Bronchial epithelial cell (primary cell): Measurements from ENCODE around the gene SLC6A9. TPM values are rescaled to one million over a fixed set of nuclear protein-coding genes. Genes with fewer than 3 reads are reported as not detected.
A peak's percentile ranks its signal among the peaks of the same experiment; 100 is the strongest.

ENCODE experiments used
- DNase-seq: peaks from one replicate; pipeline ENCODE4 v3.0.0-alpha.2; 2010; ENCODE audit warnings: low read depth
- FAIRE-seq: peaks from 2 replicates; lab custom pipeline; 2011; peaks lifted over from hg19 to GRCh38; lab: Jason Lieb, UNC
- H3K27me3 ChIP-seq: 2 replicates; pipeline ENCODE4 v1.5.1; 2011; ENCODE audit warnings: low read length; ENCODE audit not compliant: control insufficient read depth, insufficient read depth
- H3K36me3 ChIP-seq: 2 replicates; pipeline ENCODE4 v1.5.1; 2011; ENCODE audit warnings: low read length; ENCODE audit not compliant: control insufficient read depth, insufficient read depth
- H3K4me3 ChIP-seq: 2 replicates; pipeline ENCODE4 v1.5.1; 2011; ENCODE audit warnings: mild to moderate bottlenecking, low read depth, low read length, control low read depth
- total RNA-seq: library from RNA; depleted of rRNA; stranded (reverse); fragments of >200 nt; gene quantifications from 2 replicates; pipeline ENCODE4 v1.2.1, GENCODE V29; 2014
- TF ChIP-seq, protein P1 (sequence below): IDR thresholded peaks from 2 replicates; pipeline ENCODE4 v1.5.1; 2011; ENCODE audit warnings: mild to moderate bottlenecking, moderate library complexity, low read length, control low read depth, inconsistent platforms; ENCODE audit not compliant: insufficient read depth, severe bottlenecking

SLC6A9 gene
- total RNA-seq, 1 donor from 2014 or later: 13.4 TPM

DNA sequence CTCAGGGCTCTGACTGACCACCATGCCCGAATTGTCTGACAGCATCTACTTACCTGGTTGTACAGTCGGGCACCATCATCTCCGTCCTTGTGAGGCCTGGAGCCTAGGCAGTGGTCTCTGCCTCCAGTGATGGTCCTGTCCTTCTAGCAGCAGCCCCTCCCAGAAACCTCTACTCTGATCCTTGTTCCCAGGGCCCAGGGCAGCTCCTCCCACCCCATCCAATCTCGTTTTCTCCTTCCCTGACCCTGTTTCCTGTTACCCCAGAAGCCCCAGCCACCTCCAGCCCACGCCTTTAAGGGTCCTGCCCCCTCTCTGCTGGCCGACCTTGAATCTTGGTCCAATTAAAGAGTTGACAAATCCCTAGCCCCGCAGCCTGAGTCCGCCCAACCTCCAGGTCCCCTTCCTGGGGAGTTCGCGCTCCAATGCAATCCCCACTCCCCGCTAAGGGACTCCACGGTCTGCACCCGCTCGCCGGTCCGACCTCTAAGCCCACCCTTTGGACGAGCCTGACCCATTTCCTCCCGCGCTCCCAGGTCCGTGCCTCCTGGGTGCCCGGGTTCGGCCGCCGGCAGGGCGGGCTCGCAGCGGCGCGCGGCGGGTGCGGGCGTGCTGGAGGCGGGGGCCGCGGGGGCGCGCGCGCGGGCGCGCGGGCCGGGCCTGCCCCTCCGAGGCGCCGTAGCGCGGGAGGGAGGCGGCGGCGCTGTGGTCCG lies 52.6 kb downstream of the SLC6A9 start, which contains the start of gene B4GALT2:
Gene B4GALT2, plus strand, starts transcription at position 660 of the 710 bp plus-strand sequence. CDS start 1,951 bp downstream, outside the sequence.
- FAIRE-seq: no peak
- peaks cover 19% of the 10 kb centered on the region for H3K36me3 ChIP-seq
- DNase-seq: no peak
- no peaks in the 10 kb centered on the region for H3K27me3 ChIP-seq
- TF ChIP-seq, protein P1, sequence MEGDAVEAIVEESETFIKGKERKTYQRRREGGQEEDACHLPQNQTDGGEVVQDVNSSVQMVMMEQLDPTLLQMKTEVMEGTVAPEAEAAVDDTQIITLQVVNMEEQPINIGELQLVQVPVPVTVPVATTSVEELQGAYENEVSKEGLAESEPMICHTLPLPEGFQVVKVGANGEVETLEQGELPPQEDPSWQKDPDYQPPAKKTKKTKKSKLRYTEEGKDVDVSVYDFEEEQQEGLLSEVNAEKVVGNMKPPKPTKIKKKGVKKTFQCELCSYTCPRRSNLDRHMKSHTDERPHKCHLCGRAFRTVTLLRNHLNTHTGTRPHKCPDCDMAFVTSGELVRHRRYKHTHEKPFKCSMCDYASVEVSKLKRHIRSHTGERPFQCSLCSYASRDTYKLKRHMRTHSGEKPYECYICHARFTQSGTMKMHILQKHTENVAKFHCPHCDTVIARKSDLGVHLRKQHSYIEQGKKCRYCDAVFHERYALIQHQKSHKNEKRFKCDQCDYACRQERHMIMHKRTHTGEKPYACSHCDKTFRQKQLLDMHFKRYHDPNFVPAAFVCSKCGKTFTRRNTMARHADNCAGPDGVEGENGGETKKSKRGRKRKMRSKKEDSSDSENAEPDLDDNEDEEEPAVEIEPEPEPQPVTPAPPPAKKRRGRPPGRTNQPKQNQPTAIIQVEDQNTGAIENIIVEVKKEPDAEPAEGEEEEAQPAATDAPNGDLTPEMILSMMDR: no peak
- H3K4me3 ChIP-seq: peak within 1 kb of the TSS; percentile 46

DNA sequence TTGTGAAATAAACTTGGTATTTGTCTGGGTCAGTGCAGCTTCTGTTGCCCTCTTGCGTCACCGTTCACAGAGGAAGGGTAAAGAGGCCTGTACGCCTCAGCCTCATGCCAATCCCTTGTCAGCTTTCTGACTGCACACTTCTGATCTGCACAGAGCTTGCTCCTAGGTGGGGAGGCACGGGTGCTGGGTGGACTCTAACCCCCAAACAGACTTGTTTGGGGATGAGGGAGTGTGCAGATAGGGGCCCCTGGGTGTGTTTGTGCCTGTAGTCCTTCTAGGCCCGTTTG lies 53.1 kb downstream of the SLC6A9 start:
- FAIRE-seq (no peak), DNase-seq (no peak)
- H3K4me3 ChIP-seq: no peak overlapping the region
- TF ChIP-seq, protein P1: no peak
- H3K27me3 ChIP-seq: no peaks in the 10 kb centered on the region
- H3K36me3 ChIP-seq: peaks cover 19% of the 10 kb centered on the region

DNA sequence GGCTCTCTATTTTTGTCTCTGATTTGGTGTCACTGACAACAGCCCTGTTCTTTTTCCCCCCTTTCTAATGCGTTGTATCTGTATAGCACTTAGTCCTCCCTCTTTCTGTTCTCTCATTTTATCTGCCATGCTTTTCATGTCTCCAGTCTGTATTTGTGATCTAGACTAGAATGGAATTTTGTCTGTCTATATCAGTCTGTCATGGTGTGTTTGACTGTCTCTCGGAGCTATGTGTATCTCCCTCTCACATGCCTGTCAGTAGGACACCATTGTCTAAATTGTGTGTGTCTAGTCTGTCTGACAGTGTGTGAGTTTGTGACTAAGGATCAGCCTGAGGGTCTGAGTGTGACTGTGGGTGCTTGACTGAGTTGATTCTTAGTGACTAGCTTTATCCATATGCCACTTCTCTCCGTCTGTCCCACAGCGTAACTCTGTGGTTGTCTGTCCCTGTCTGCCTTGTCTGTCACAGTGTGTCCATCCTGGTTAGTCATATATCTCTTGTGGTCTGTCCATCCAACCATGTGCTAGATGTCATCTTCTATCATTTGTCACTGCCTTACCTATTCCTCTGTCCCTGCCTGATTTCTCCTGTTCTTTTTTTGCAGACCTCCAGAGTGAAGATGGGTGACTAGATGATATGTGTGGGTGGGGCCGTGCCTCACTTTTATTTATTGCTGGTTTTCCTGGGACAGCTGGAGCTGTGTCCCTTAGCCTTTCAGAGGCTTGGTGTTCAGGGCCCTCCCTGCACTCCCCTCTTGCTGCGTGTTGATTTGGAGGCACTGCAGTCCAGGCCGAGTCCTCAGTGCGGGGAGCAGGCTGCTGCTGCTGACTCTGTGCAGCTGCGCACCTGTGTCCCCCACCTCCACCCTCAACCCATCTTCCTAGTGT lies 53.6 kb downstream of the SLC6A9 start:
- H3K4me3 ChIP-seq: no peak overlapping the region
- peaks cover 20% of the 10 kb centered on the region for H3K36me3 ChIP-seq
- H3K27me3 ChIP-seq: no peaks in the 10 kb centered on the region
- FAIRE-seq (peak; percentile 76), DNase-seq (no peak)
- TF ChIP-seq, protein P1: no peak

DNA sequence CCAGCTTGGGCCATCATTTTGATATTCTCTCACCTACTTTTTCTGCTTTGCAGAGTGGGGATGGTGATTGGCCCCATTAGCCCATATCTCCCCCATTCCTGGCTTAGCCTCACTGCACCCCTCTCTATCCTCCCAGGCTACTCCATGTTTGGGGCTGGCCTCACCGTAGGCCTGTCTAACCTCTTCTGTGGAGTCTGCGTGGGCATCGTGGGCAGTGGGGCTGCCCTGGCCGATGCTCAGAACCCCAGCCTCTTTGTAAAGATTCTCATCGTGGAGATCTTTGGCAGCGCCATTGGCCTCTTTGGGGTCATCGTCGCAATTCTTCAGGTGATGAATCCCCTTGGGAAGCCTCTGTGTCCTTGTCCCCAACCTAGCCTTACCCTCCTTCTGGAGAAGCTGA lies 54.4 kb downstream of the SLC6A9 start:
- no peak for FAIRE-seq
- DNase-seq: no peak
- Histone ChIP-seq H3K4me3 (no peak overlapping the region), H3K36me3 (peaks cover 23% of the 10 kb centered on the region), H3K27me3 (no peaks in the 10 kb centered on the region)
- TF ChIP-seq, protein P1: no peak

DNA sequence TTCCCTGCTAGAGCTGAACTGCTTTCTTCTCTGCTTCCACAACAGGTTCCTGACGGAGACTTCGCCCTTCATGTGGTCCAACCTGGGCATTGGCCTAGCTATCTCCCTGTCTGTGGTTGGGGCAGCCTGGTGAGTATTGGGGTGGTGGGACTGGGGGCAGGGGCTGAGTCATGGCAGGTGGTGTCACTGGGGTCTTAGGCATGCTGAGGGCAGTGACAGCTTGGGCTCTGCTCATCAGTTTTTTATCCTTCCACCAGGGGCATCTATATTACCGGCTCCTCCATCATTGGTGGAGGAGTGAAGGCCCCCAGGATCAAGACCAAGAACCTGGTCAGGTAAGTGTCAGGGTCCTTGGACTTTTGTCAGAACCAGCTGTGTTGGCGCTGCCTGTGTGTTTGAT lies 55.2 kb downstream of the SLC6A9 start:
- H3K36me3 ChIP-seq: peaks cover 25% of the 10 kb centered on the region
- DNase-seq (no peak), FAIRE-seq (no peak)
- H3K27me3 ChIP-seq: no peaks in the 10 kb centered on the region
- H3K4me3 ChIP-seq: peak overlapping the region; percentile 92
- TF ChIP-seq, protein P1: no peak
